Loucy (cell line): ENCODE data around the gene L3MBTL2.

ENCODE experiments used
- EZH2phosphoT487 ChIP-seq: fragments of 200-600 bp; IDR thresholded peaks from 2 replicates; pipeline ENCODE4 v1.6.1; 2018; ENCODE audit warnings: antibody characterized with exemption, mild to moderate bottlenecking, moderate library complexity, borderline replicate concordance
- TF ChIP-seq, protein P1 (sequence below): fragments of 200-600 bp; sonication (generic); conservative IDR thresholded peaks from 2 replicates; pipeline ENCODE4 v1.5.1; 2014; ENCODE audit warnings: mild to moderate bottlenecking, antibody characterized with exemption, low read length

- TF ChIP-seq, protein P1, sequence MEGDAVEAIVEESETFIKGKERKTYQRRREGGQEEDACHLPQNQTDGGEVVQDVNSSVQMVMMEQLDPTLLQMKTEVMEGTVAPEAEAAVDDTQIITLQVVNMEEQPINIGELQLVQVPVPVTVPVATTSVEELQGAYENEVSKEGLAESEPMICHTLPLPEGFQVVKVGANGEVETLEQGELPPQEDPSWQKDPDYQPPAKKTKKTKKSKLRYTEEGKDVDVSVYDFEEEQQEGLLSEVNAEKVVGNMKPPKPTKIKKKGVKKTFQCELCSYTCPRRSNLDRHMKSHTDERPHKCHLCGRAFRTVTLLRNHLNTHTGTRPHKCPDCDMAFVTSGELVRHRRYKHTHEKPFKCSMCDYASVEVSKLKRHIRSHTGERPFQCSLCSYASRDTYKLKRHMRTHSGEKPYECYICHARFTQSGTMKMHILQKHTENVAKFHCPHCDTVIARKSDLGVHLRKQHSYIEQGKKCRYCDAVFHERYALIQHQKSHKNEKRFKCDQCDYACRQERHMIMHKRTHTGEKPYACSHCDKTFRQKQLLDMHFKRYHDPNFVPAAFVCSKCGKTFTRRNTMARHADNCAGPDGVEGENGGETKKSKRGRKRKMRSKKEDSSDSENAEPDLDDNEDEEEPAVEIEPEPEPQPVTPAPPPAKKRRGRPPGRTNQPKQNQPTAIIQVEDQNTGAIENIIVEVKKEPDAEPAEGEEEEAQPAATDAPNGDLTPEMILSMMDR, result no peak
- TF ChIP-seq EZH2phosphoT487, result no peak
Observed at GRCh38 chr22:41229215-41229614, 24.1 kb downstream of the L3MBTL2 start.
